WTC11 (cell line): ENCODE data around the gene PFN1. TPM values are rescaled to one million over a fixed set of nuclear protein-coding genes. Genes with fewer than 3 reads are reported as not detected.

Source experiments
- AR ChIP-seq: fragments of 250-450 bp; sonication (Bioruptor Pico); IDR thresholded peaks from 2 replicates; pipeline ENCODE4 v1.9.0; 2021; ENCODE audit warnings: mild to moderate bottlenecking
- ATF2 ChIP-seq: sonication (generic); formaldehyde crosslinking; IDR thresholded peaks from 2 replicates; pipeline ENCODE4 v1.8.1; 2022; ENCODE audit warnings: low read depth, missing genetic modification reagents, borderline replicate concordance
- ATF3 ChIP-seq: sonication (generic); formaldehyde crosslinking; conservative IDR thresholded peaks from 2 replicates; pipeline ENCODE4 v1.8.1; 2022; ENCODE audit warnings: mild to moderate bottlenecking, missing genetic modification reagents
- ATF6 ChIP-seq: sonication (generic); formaldehyde crosslinking; IDR thresholded peaks from 2 replicates; pipeline ENCODE4 v1.8.1; 2023; ENCODE audit warnings: mild to moderate bottlenecking, missing genetic modification reagents
- CREB1 ChIP-seq: sonication (generic); formaldehyde crosslinking; IDR thresholded peaks from 2 replicates; pipeline ENCODE4 v1.8.0; 2023; ENCODE audit warnings: mild to moderate bottlenecking, missing genetic modification reagents
- CREM ChIP-seq: sonication (generic); formaldehyde crosslinking; IDR thresholded peaks from 2 replicates; pipeline ENCODE4 v1.8.1; 2022; ENCODE audit warnings: mild to moderate bottlenecking, missing genetic modification reagents, moderate library complexity
- CTCF ChIP-seq: fragments of 200-600 bp; IDR thresholded peaks from 2 replicates; pipeline ENCODE4 v1.8.0; 2022; ENCODE audit warnings: antibody characterized with exemption
- GABPB1 ChIP-seq: sonication (generic); formaldehyde crosslinking; IDR thresholded peaks from 2 replicates; pipeline ENCODE4 v1.8.1; 2023; ENCODE audit warnings: mild to moderate bottlenecking, missing genetic modification reagents
- GTF2I ChIP-seq: fragments of 250-450 bp; sonication (Bioruptor Pico); conservative IDR thresholded peaks from 2 replicates; pipeline ENCODE4 v1.4.0; 2021; ENCODE audit warnings: mild to moderate bottlenecking
- KAT7 ChIP-seq: sonication (generic); formaldehyde crosslinking; IDR thresholded peaks from 2 replicates; pipeline ENCODE4 v1.8.1; 2023; ENCODE audit warnings: missing genetic modification reagents, mild to moderate bottlenecking, borderline replicate concordance
- MLX ChIP-seq: sonication (generic); formaldehyde crosslinking; IDR thresholded peaks from 2 replicates; pipeline ENCODE4 v1.8.1; 2023; ENCODE audit warnings: mild to moderate bottlenecking, missing genetic modification reagents, moderate library complexity
- NFATC4 ChIP-seq: fragments of 250-450 bp; sonication (Bioruptor Pico); IDR thresholded peaks from 2 replicates; pipeline ENCODE4 v1.9.0; 2021; ENCODE audit warnings: mild to moderate bottlenecking
- NFE2L1 ChIP-seq: sonication (generic); formaldehyde crosslinking; IDR thresholded peaks from 2 replicates; pipeline ENCODE4 v1.8.1; 2023; ENCODE audit warnings: missing genetic modification reagents
- NR3C1 ChIP-seq: sonication (generic); formaldehyde crosslinking; conservative IDR thresholded peaks from 2 replicates; pipeline ENCODE4 v1.8.1; 2023; ENCODE audit warnings: low read depth, mild to moderate bottlenecking, missing genetic modification reagents
- OVOL2 ChIP-seq: fragments of 250-450 bp; sonication (Bioruptor Pico); IDR thresholded peaks from 2 replicates; pipeline ENCODE4 v1.9.0; 2021; ENCODE audit warnings: mild to moderate bottlenecking, borderline replicate concordance
- PREB ChIP-seq: sonication (generic); formaldehyde crosslinking; IDR thresholded peaks from 2 replicates; pipeline ENCODE4 v1.8.1; 2022; ENCODE audit warnings: mild to moderate bottlenecking, missing genetic modification reagents, moderate library complexity, borderline replicate concordance
- PRRX2 ChIP-seq: fragments of 250-450 bp; sonication (Bioruptor Pico); IDR thresholded peaks from 2 replicates; pipeline ENCODE4 v1.8.0; 2021; ENCODE audit warnings: mild to moderate bottlenecking
- RELA ChIP-seq: sonication (generic); formaldehyde crosslinking; IDR thresholded peaks from 2 replicates; pipeline ENCODE4 v1.8.1; 2022; ENCODE audit warnings: missing genetic modification reagents, mild to moderate bottlenecking, borderline replicate concordance
- TEAD1 ChIP-seq: sonication (generic); formaldehyde crosslinking; IDR thresholded peaks from 2 replicates; pipeline ENCODE4 v1.8.0; 2022; ENCODE audit warnings: mild to moderate bottlenecking, missing genetic modification reagents
- ZNF281 ChIP-seq: sonication (generic); formaldehyde crosslinking; IDR thresholded peaks from 2 replicates; pipeline ENCODE4 v1.8.0; 2023; ENCODE audit warnings: mild to moderate bottlenecking, missing genetic modification reagents
- ZNF396 ChIP-seq: fragments of 250-450 bp; sonication (Bioruptor Pico); IDR thresholded peaks from 2 replicates; pipeline ENCODE4 v1.8.0; 2021; ENCODE audit warnings: mild to moderate bottlenecking, moderate library complexity, borderline replicate concordance
- ZNF425 ChIP-seq: fragments of 250-450 bp; sonication (Bioruptor Pico); conservative IDR thresholded peaks from 2 replicates; pipeline ENCODE4 v1.9.0; 2021; ENCODE audit warnings: mild to moderate bottlenecking
- total RNA-seq: library from RNA; stranded (reverse); gene quantifications from 3 replicates; pipeline ENCODE4 v1.2.3, GENCODE V29; 2021

Gene PFN1
- total RNA-seq, 1 experiment from 2014 or later = 1,289 TPM

GRCh38 chr17:4948166-4948930 is at the start of gene PFN1 (continued):
- TF ChIP-seq ZNF281 (no peak; the same call in 1 of the 2 replicates), MLX (CRISPR knock-in tag) (0 out of 2 replicates have a peak, but pooled peaks have one; percentile 57), GTF2I (CRISPR knock-in tag) (no peak), CTCF (no peak), KAT7 (CRISPR knock-in tag) (peak; percentile 94), GABPB1 (CRISPR knock-in tag) (peak; percentile 51), ZNF425 (CRISPR knock-in tag) (no peak), RELA (CRISPR knock-in tag) (no peak), ATF6 (CRISPR knock-in tag) (no peak), PREB (0 out of 2 replicates have a peak, but pooled peaks have one; percentile 26), NFE2L1 (CRISPR knock-in tag) (peak; percentile 80; the same call in 1 of the 2 replicates), CREB1 (CRISPR knock-in tag) (no peak; the same call in 1 of the 2 replicates), ATF3 (CRISPR knock-in tag) (no peak), NR3C1 (CRISPR knock-in tag) (peak; percentile 71; the same call in 1 of the 2 replicates), ATF2 (CRISPR knock-in tag) (no peak), PRRX2 (CRISPR knock-in tag) (0 out of 2 replicates have a peak, but pooled peaks have one; percentile 55), AR (CRISPR knock-in tag) (no peak), NFATC4 (no peak), ZNF396 (CRISPR knock-in tag) (no peak), TEAD1 (peak; percentile 25; the same call in 1 of the 2 replicates), CREM (CRISPR knock-in tag) (peak; percentile 71; the same call in 1 of the 2 replicates), OVOL2 (CRISPR knock-in tag) (no peak)
